ENCODE results near the gene BPIFB3. TPM values are rescaled to one million over a fixed set of nuclear protein-coding genes. Genes with fewer than 3 reads are reported as not detected.
"Not testable (repeated sequence)": the region's sequence is repeated elsewhere in the genome, so short reads cannot be mapped to it uniquely, and the experiment has no call there.

BPIFB3 gene
- total RNA-seq, 4 donors from 2014 or later: not detected

DNA sequence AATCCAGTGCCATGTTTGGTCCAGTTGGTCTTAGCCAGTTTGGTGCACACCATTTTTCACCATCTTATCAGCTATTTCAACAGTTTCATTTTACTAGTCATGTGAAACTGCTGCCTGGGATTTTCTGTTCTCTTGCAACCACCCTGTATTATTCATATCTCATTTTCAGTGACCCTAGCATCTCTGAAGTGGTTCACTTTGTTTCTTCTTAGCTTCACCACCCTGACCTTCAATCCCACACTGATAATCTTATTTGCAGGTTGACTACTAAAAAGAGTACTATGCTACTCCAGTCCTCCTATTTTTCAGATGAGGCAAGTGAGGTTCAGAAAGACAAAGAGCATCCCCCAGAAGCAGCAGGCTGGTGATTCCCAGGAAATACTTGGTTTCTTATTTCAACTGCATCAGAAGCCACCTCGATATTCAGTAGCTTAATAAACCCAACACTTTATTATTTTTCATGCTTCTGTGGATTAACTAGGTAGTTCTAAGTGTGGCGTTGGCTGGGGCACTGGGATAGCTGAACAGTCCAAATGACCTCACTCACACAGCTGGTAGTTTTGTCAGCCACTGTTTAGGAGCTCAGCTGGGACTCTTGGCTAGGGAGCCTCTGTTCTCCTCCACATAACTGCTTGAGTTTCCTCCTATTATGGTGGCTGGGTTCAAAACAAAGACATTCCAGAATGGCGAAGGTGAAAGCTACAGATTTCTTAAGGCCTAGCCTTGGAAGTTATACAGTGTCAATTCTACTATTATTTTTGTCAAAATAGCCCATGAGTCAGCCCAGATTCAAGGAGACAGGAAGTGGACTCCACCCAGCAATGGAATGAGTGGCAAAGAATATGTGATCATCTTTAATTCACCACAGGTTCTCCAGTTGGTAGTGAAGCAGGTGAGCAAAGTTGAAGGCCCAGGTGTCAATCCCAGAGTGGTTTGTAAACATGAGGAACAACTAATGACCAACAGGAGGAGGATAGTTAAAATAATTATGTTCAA, 66.3 kb downstream of the BPIFB3 start:
- H3K9me3 ChIP-seq: no peaks in the 10 kb centered on the region
- DNase-seq: no peak
- no peaks in the 10 kb centered on the region for H3K27me3 ChIP-seq
- H3K27ac ChIP-seq: no peak overlapping the region
- TF ChIP-seq CTCF (IDR thresholded peaks at IDR 0.05) (no peak), POLR2A (IDR thresholded peaks at IDR 0.05) (no peak)
- H3K36me3 ChIP-seq: no peaks in the 10 kb centered on the region
- H3K4me3 ChIP-seq: no peak overlapping the region
- no peaks in the 10 kb centered on the region for H3K4me1 ChIP-seq

DNA sequence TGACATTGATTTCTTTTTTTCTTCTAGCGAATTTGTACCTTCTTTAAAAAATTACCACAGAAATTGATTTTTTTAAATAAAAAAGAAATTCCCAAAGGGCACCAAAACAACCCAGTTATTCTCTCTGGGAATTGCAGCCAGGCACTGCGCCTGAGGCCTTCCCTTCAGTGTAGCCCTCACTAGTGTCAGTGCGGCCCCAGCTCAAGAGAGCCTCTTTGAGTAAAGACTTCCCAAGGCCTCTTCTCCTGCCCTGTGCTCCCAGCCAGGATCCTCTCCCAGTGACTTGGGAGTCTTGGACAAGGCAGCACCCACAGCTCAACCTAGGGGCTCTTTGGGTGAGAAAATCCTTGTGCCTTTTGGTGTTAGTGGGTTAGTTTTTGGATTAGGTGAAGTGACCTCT, 67.2 kb downstream of the BPIFB3 start:
- no peak for TF ChIP-seq CTCF (IDR thresholded peaks at IDR 0.05)
- TF ChIP-seq POLR2A (IDR thresholded peaks at IDR 0.05): no peak
- no peaks in the 10 kb centered on the region for H3K36me3 ChIP-seq
- no peaks in the 10 kb centered on the region for H3K9me3 ChIP-seq
- H3K27ac ChIP-seq: no peak overlapping the region
- H3K27me3 ChIP-seq: no peaks in the 10 kb centered on the region
- DNase-seq: no peak
- H3K4me3 ChIP-seq: no peak overlapping the region
- H3K4me1 ChIP-seq: no peaks in the 10 kb centered on the region

- H3K27me3 ChIP-seq, DNase-seq, H3K27ac ChIP-seq, H3K4me1 ChIP-seq, H3K36me3 ChIP-seq, H3K4me3 ChIP-seq, H3K9me3 ChIP-seq: not testable (repeated sequence)
Measured at GRCh38 chr20:33122297-33122696, 68.6 kb downstream of the BPIFB3 start.

Other genes starting within 250 kb of the BPIFB3 start
- 10 to 100 TPM; 39.2 to 84.2 (median 41.9) TPM for gene MAPRE1, start 233.9 kb upstream of the BPIFB3 start, total RNA-seq
- gene EFCAB8, start 195.0 kb upstream of the BPIFB3 start, total RNA-seq: under 1 TPM in 1 of 4 donors, not detected in 3; 0.83 TPM
- gene SUN5, start 49.5 kb upstream of the BPIFB3 start, total RNA-seq: not detected
- not detected for gene BPIFB2, start 46.2 kb upstream of the BPIFB3 start, total RNA-seq
- not detected for gene BPIFB6, start 22.3 kb upstream of the BPIFB3 start, total RNA-seq
- gene BPIFB4, start 25.7 kb downstream of the BPIFB3 start, total RNA-seq: not detected
- gene BPIFA2, start 114.3 kb downstream of the BPIFB3 start, total RNA-seq: not detected
- not detected for gene BPIFA3, start 163.4 kb downstream of the BPIFB3 start, total RNA-seq
- gene BPIFA1, start 182.1 kb downstream of the BPIFB3 start, total RNA-seq: not detected
- not detected for gene BPIFB1, start 229.3 kb downstream of the BPIFB3 start, total RNA-seq

Data from Peyer's patch (tissue), 4 donors.